ENCODE results near the gene MYO7B. TPM values are rescaled to one million over a fixed set of nuclear protein-coding genes. Genes with fewer than 3 reads are reported as not detected.

Gene MYO7B
- total RNA-seq (2011; cell fraction: chromatin; rRNA removed; ENCODE audit: low replicate concordance), result not detected in 2 replicates
- total RNA-seq (2011; cell fraction: nucleolus; rRNA removed), result 0.17 TPM in 1 of 2 replicates, not detected in the other
- total RNA-seq (2011; cell fraction: nucleoplasm; rRNA removed), result not detected in 2 replicates
- total RNA-seq (2014; rRNA removed) (not detected in 2 replicates), total RNA-seq (2014; rRNA removed; fragmentation: Illumina TruSeq; extraction: Trizol) (not detected in 2 replicates), total RNA-seq (2015; rRNA removed; fragmentation: Illumina TruSeq; extraction: Trizol) (not detected in 2 replicates), total RNA-seq (2021) (not detected in 2 replicates), polyA plus RNA-seq (2011; rRNA removed) (0.08 TPM in 1 of 2 replicates, not detected in the other), polyA plus RNA-seq (2014; fragmentation: Illumina TruSeq; extraction: Trizol) (not detected in 2 replicates), polyA plus RNA-seq (2014; fragmentation: Nextera tagmentation; extraction: Ambion mirVana) (not detected), polyA plus RNA-seq (2014; rRNA removed) (not detected in 2 replicates), polyA minus RNA-seq (2011; rRNA and poly(A)+ RNA removed) (not detected in 2 replicates), Bru-seq, nascent RNA (percentile 6 among the genes with signal in this experiment), BruChase-seq, experiment 1, labeled RNA remaining after a 2-hour chase (not detected), BruChase-seq, experiment 2, labeled RNA remaining after a 6-hour chase (percentile 7 among the genes with signal in this experiment)
- 0.03 TPM in 1 of 2 replicates, not detected in the other for polyA plus RNA-seq (2011; cell fraction: cytosol; rRNA removed)
- polyA plus RNA-seq (2011; cell fraction: nucleus; rRNA removed), result 0.03 and 0.24 TPM in 2 replicates
- polyA plus RNA-seq (2012), result 0.35 TPM in 1 of 2 replicates, not detected in the other
- polyA minus RNA-seq (2011; cell fraction: cytosol; rRNA and poly(A)+ RNA removed), result not detected in 2 replicates
- not detected in 2 replicates for polyA minus RNA-seq (2011; cell fraction: nucleus; rRNA and poly(A)+ RNA removed)
- long read RNA-seq, experiment 1, result 0 reads
- long read RNA-seq, experiment 2, result 0 reads
- long read RNA-seq, experiment 3, result 0 reads

DNA sequence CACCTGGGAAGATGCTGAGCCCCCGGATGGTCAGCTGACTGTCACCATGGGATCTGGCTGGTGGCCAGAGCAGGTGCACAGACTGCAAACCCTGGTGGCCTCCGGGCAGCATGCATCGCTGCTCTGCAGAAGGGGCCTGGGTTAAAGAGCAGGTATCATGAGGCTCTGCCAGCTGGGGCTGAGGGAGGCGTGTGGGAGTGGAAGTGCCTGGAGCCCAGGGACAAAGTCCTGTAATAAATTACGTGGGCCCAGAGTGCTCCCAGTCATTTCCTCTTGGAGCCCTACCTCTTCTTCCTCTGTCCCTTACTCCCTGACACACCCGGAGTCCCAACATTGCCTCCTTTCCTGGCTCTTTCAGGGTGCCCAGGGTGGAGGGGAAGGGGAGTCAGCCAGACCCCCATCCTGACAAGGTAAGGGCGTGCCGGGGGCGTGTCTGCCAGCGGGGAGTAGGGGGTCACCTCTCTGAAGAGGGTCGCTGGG, at the start of gene MYO7B:
Gene MYO7B, plus strand, starts transcription at position 262 of the 480 bp plus-strand sequence. CDS start 24,040 bp downstream, outside the sequence.
- Histone ChIP-seq H3K27ac (ENCODE audit: extremely low read depth, low read depth, low read length) (no peak within 1 kb of the TSS), H3K9me1 (ENCODE audit: control insufficient read depth, insufficient read depth, low read length) (no peaks in the 10 kb centered on the region), H3K27me3 (ENCODE audit: control insufficient read depth in 2 of 2, insufficient read depth in 2 of 2, low read length in 2 of 2) (peaks cover 19 to 50% of the 10 kb centered on the region in 2 experiments), H3K4me3 (no peak within 1 kb of the TSS), H3K79me2 (ENCODE audit: control insufficient read depth, insufficient read depth, low read length) (no peaks in the 10 kb centered on the region), H3K9me3 (replicated peaks; ENCODE audit: control insufficient read depth, insufficient read depth, low read depth, low read length) (no peaks in the 10 kb centered on the region), H2AFZ (ENCODE audit: low read depth, low read length) (no peak within 1 kb of the TSS), H3K4me2 (ENCODE audit: insufficient read depth, low read length) (no peak within 1 kb of the TSS), H4K20me1 (replicated peaks; ENCODE audit: control insufficient read depth, insufficient read depth, low read length) (no peaks in the 10 kb centered on the region), H3K4me1 (replicated peaks in 1 of 2; ENCODE audit: control insufficient read depth in 2 of 2, insufficient read depth in 2 of 2, low read length in 2 of 2) (peaks cover 0 to 3% of the 10 kb centered on the region in 2 experiments; a peak in 2 of 5 replicates), H3K9ac (ENCODE audit: insufficient read depth in 1 of 2, low read depth in 2 of 2, low read length in 2 of 2) (peak within 1 kb of the TSS in 1 of 2 experiments; percentile 13; a peak in 1 of 4 replicates), H3K36me3 (ENCODE audit: control insufficient read depth, insufficient read depth, low read length) (no peaks in the 10 kb centered on the region)
- ATAC-seq (no peak), DNase-seq (ENCODE audit: extremely low read depth in 1 of 4, low spot score in 3 of 4) (no peak), FAIRE-seq (no peak)
- in situ Hi-C loops (cut with MboI), result no loop called here
- 4% methylated on average over 11 of the region's 11 CpGs for WGBS (ENCODE audit: insufficient coverage, low coverage, missing lambda C conversion rate)
- BruUV-seq (replicated peaks), result no TSS peak
- intact Hi-C loops (cut with micrococcal nuclease), result no loop called here
- TF ChIP-seq, protein P1, sequence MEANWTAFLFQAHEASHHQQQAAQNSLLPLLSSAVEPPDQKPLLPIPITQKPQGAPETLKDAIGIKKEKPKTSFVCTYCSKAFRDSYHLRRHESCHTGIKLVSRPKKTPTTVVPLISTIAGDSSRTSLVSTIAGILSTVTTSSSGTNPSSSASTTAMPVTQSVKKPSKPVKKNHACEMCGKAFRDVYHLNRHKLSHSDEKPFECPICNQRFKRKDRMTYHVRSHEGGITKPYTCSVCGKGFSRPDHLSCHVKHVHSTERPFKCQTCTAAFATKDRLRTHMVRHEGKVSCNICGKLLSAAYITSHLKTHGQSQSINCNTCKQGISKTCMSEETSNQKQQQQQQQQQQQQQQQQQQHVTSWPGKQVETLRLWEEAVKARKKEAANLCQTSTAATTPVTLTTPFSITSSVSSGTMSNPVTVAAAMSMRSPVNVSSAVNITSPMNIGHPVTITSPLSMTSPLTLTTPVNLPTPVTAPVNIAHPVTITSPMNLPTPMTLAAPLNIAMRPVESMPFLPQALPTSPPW (CRISPR knock-in tag; IDR thresholded peaks at IDR 0.05), result no peak
- TF ChIP-seq NFIC (IDR thresholded peaks at IDR 0.05), result peak; percentile 35; the same call in 1 of the 2 replicates
- ChIA-PET CTCF (ENCODE audit: low intra/inter-chr PET ratio) (no interaction called here), POLR2A (interaction anchor here (0.6 to 1.1 kb wide), 3 partner anchors 9 to 472 kb away, joined by 3 to 4 read pairs (median 4); partner anchors contain the start of gene IWS1)

All from K562 (cell line).